HG02970 (cell line): ENCODE results near the gene SLTM.
"Not testable (repeated sequence)": the region's sequence is repeated elsewhere in the genome, so short reads cannot be mapped to it uniquely, and the experiment has no call there.

Source experiments
- ATAC-seq: cut with Tn5 transposase; IDR thresholded peaks from one replicate; pipeline ENCODE4 v1.9.1; 2021; ENCODE audit warnings: mild to moderate bottlenecking, moderate library complexity, moderate number of reproducible peaks; ENCODE audit not compliant: unreplicated experiment, low FRiP score

Gene SLTM

GRCh38 chr15:58929891-58930416 lies 3.5 kb downstream of the SLTM start:
- no peak for ATAC-seq

- no peak for ATAC-seq
Measured at GRCh38 chr15:58926823-58927222, 6.7 kb downstream of the SLTM start.

- ATAC-seq = no peak
Measured at GRCh38 chr15:58924327-58924726, 9.2 kb downstream of the SLTM start.

GRCh38 chr15:58923696-58924300 lies 9.7 kb downstream of the SLTM start:
- ATAC-seq = no peak

GRCh38 chr15:58923284-58923683 lies 10.2 kb downstream of the SLTM start:
- ATAC-seq = no peak

GRCh38 chr15:58921267-58921790 lies 12.2 kb downstream of the SLTM start:
- no peak for ATAC-seq

- ATAC-seq = not testable (repeated sequence)
Measured at GRCh38 chr15:58920447-58920846, 13.0 kb downstream of the SLTM start.

GRCh38 chr15:58919232-58919631 lies 14.2 kb downstream of the SLTM start:
- no peak for ATAC-seq

- no peak for ATAC-seq
Measured at GRCh38 chr15:58918239-58918638, 15.2 kb downstream of the SLTM start.

GRCh38 chr15:58917613-58918129 lies 15.8 kb downstream of the SLTM start:
- not testable (repeated sequence) for ATAC-seq

GRCh38 chr15:58916962-58917361 lies 16.5 kb downstream of the SLTM start:
- ATAC-seq = no peak

- ATAC-seq = no peak
Measured at GRCh38 chr15:58910456-58910855, 23.0 kb downstream of the SLTM start.

- ATAC-seq = no peak
Measured at GRCh38 chr15:58909616-58910015, 23.9 kb downstream of the SLTM start.

- ATAC-seq = no peak
Measured at GRCh38 chr15:58908550-58909309, 24.7 kb downstream of the SLTM start.

GRCh38 chr15:58900631-58901030 lies 32.8 kb downstream of the SLTM start:
- ATAC-seq = no peak

- no peak for ATAC-seq
Measured at GRCh38 chr15:58898150-58898680, 35.3 kb downstream of the SLTM start.

- no peak for ATAC-seq
Measured at GRCh38 chr15:58889363-58889762, 44.1 kb downstream of the SLTM start.

- no peak for ATAC-seq
Measured at GRCh38 chr15:58886921-58887320, 46.6 kb downstream of the SLTM start.

- not testable (repeated sequence) for ATAC-seq
Measured at GRCh38 chr15:58883926-58884325, 49.6 kb downstream of the SLTM start.

- no peak for ATAC-seq
Measured at GRCh38 chr15:58882243-58882642, 51.2 kb downstream of the SLTM start.

- ATAC-seq = no peak
Measured at GRCh38 chr15:58880320-58880719, 53.2 kb downstream of the SLTM start.
